Measurements from ENCODE around the gene PRRG3. TPM values are rescaled to one million over a fixed set of nuclear protein-coding genes. Genes with fewer than 3 reads are reported as not detected.

PRRG3 gene
- total and polyA plus RNA-seq, 2 of the 4 experiments (the other 2 are of a cell fraction), result not detected

- H3K9me1 ChIP-seq (ENCODE audit: insufficient read depth, low read length), result no peaks in the 10 kb centered on the region
- no peak overlapping the region for H3K27ac ChIP-seq (ENCODE audit: insufficient read depth, low read length)
- no peak overlapping the region for H2AK5ac ChIP-seq (ENCODE audit: low read depth, low read length)
- no peak overlapping the region for H2BK20ac ChIP-seq (ENCODE audit: low read depth, low read length)
- H2BK5ac ChIP-seq (ENCODE audit: low read depth, low read length, poor library complexity, severe bottlenecking), result no peak overlapping the region
- dilution Hi-C loops (cut with HindIII; ENCODE audit: low sequenced_read_pairs, unreplicated experiment), result no loop called here
- H2BK120ac ChIP-seq (ENCODE audit: low read depth, low read length), result no peak overlapping the region
- DNase-seq, result no peak
- TF ChIP-seq ELK1 (IDR thresholded peaks at IDR 0.05; ENCODE audit: borderline replicate concordance, low read depth, low read length) (no peak), CHD1 (IDR thresholded peaks at IDR 0.05; ENCODE audit: low read depth, low read length) (no peak), RCOR1 (IDR thresholded peaks at IDR 0.05; ENCODE audit: insufficient replicate concordance, low read length) (no peak), RAD21 (IDR thresholded peaks at IDR 0.05; ENCODE audit: low read length) (no peak), CEBPB (IDR thresholded peaks at IDR 0.05; ENCODE audit: low read depth, low read length) (no peak), RFX5 (IDR thresholded peaks at IDR 0.05; ENCODE audit: low read depth, low read length) (no peak), BHLHE40 (IDR thresholded peaks at IDR 0.05; ENCODE audit: low read depth, low read length) (no peak), NFE2L2 (IDR thresholded peaks at IDR 0.05; ENCODE audit: low read depth, low read length) (no peak), MXI1 (IDR thresholded peaks at IDR 0.05; ENCODE audit: borderline replicate concordance, low read depth, low read length) (no peak), MAFK (IDR thresholded peaks at IDR 0.05; ENCODE audit: low read depth, low read length) (no peak), MAZ (IDR thresholded peaks at IDR 0.05; ENCODE audit: borderline replicate concordance, low read depth, low read length) (no peak), POLR2A (IDR thresholded peaks at IDR 0.05; ENCODE audit: low read depth, low read length) (no peak), FOS (IDR thresholded peaks at IDR 0.05; ENCODE audit: low read depth, low read length) (no peak), SMC3 (IDR thresholded peaks at IDR 0.05; ENCODE audit: low read depth, low read length) (no peak), USF2 (IDR thresholded peaks at IDR 0.05; ENCODE audit: low read depth, low read length) (no peak), CTCF (conservative IDR thresholded peaks at IDR 0.05; ENCODE audit: low read depth, low read length) (no peak)
- H3K4ac ChIP-seq (ENCODE audit: low read depth, low read length), result no peak overlapping the region
- H4K5ac ChIP-seq (ENCODE audit: low read depth, low read length), result no peak overlapping the region
- no peak overlapping the region for H2BK15ac ChIP-seq (ENCODE audit: low read depth, low read length)
- H3K9ac ChIP-seq (ENCODE audit: low read depth, low read length), result no peak overlapping the region
- CTCF ChIA-PET, result no interaction called here
- H3K36me3 ChIP-seq (ENCODE audit: control insufficient read depth, insufficient read depth, low read length), result no peaks in the 10 kb centered on the region
- no TSS peak for BruUV-seq (replicated peaks)
- no peak overlapping the region for H3K4me2 ChIP-seq (ENCODE audit: low read depth, low read length)
- no peaks in the 10 kb centered on the region; the same call in 1 of the 2 replicates for H3K9me3 ChIP-seq (ENCODE audit: control insufficient read depth, insufficient read depth, low read length)
- ATAC-seq (ENCODE audit: low read depth), result no peak
- H4K20me1 ChIP-seq (ENCODE audit: insufficient read depth, low read length), result no peaks in the 10 kb centered on the region
- H3K14ac ChIP-seq (replicated peaks; ENCODE audit: low read depth, low read length), result no peak overlapping the region
- H3K18ac ChIP-seq (ENCODE audit: low read depth, low read length), result no peak overlapping the region
- no peaks in the 10 kb centered on the region; the same call in 1 of the 2 replicates for H3K27me3 ChIP-seq (ENCODE audit: control insufficient read depth, insufficient read depth, low read length)
- 25% methylated on average over 2 of the region's 3 CpGs; no CpG with 5 or more reads in 1 of the 2 experiments for WGBS, 2 experiments (ENCODE audit: extremely low coverage in 2 of 2, insufficient read length in 1 of 2)
- H3K4me3 ChIP-seq (ENCODE audit: insufficient read depth, low read depth, low read length), result no peak overlapping the region
- no peak overlapping the region for H4K91ac ChIP-seq (ENCODE audit: insufficient read depth, low read depth, low read length)
- H2AFZ ChIP-seq (replicated peaks; ENCODE audit: low read length, poor library complexity), result no peak overlapping the region
- H3K4me1 ChIP-seq (ENCODE audit: control insufficient read depth, insufficient read depth, low read length), result no peaks in the 10 kb centered on the region
- H3K23ac ChIP-seq (ENCODE audit: low read depth, low read length), result no peak overlapping the region
- in situ Hi-C loops (cut with MboI; ENCODE audit: low sequenced_read_pairs), result no loop called here
- no peak overlapping the region for H4K8ac ChIP-seq (ENCODE audit: low read depth in 2 of 2, low read length in 2 of 2)
- no peak overlapping the region for H3K56ac ChIP-seq (ENCODE audit: extremely low read depth, insufficient read depth, low read length)
- intact Hi-C loops (cut with micrococcal nuclease), result no loop called here
- H2AK9ac ChIP-seq (replicated peaks; ENCODE audit: low read depth, low read length, poor library complexity), result no peak overlapping the region
- POLR2A ChIA-PET (ENCODE audit: unreplicated experiment), result no interaction called here
- no peaks in the 10 kb centered on the region for H3K79me1 ChIP-seq (ENCODE audit: low read depth in 1 of 2, low read length in 2 of 2)
Measured at GRCh38 chrX:151712253-151712652, 17.0 kb downstream of the PRRG3 start.
